Posterior vena cava (tissue), 2 donors: Measurements from ENCODE around the gene FDCSP. TPM values are rescaled to one million over a fixed set of nuclear protein-coding genes. Genes with fewer than 3 reads are reported as not detected.
"Not testable (repeated sequence)": the region's sequence is repeated elsewhere in the genome, so short reads cannot be mapped to it uniquely, and the experiment has no call there.

Source experiments
- DNase-seq: peaks from one replicate; pipeline ENCODE4 v3.0.0-alpha.2; 2020; ENCODE audit warnings: low spot score
- intact Hi-C, 2 donors: fragments of 100-400 bp; cut with DNase I; formaldehyde crosslinking; loops; one replicate each; pipeline versions ENCODE4 v1.14.1 to v1.14.2; 2022 to 2023
- total RNA-seq, 2 donors: library from RNA; stranded (reverse); fragmentation: NEBNext Ultra II Directional; extraction: Animal tissue kit (Norgen Biotek cat#: 25700); gene quantifications; one replicate each; pipeline ENCODE4 v1.2.1, GENCODE V29; 2021
- donor health status: DM: yes; HTN: yes; CAD: no.
- donor health status: DM: yes; HTN: yes; CAD: no.

Gene FDCSP
- total RNA-seq, 2 donors from 2014 or later, result not detected

DNA sequence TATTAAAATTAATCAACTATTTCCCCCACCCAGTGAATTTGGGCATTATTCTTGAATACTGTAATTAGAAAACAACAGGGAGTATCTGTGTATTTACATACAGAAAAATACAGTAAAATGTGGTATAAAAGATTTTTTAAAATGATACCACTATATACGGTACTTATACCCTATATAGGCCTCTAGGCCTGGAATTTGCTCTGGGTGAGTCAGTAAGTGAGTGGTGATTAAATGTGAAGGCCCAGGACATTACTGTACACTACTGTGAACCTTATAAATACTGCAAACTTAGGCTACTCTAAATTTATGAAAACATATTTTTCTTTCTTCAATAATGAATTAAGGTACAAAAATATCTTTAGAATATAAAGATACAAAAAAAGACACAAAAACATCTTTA, 10.2 kb downstream of the FDCSP start:
- DNase-seq, result no peak
- intact Hi-C loops, result no loop called here

DNA sequence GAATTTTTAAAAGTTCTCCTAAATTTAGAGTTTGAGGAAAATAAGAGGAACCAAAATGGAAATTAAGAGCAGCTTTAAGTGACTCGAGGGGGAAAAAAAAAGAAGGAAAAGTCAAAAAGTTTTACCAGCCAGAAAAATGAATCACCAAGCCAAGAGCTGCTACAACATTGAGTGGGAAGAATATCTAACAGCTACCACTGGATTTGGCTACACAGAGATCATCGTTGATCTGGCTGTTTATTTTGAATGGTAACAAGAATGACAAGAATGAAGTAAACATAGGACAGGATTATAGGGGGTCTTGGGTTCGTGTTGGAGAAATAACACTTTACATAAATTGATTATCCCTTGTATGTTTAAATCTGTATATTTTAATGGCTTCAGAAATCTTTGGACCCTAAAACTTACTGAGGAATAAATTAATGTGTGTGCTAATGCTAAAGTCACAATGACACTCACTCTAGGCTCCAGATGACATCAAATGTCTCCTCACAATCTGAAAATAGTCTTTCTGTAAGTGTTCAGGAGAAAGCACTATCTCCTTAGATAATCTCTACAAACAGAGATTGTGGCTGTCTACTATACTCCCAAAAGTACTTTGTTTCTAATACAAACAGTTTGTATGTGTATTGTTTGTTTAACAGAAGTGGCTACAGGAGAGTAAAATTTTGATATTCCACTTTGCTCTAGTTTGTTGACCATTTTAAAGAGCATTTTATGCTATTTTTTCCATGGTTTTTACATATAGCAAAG, 13.4 kb downstream of the FDCSP start:
- DNase-seq, result no peak
- intact Hi-C loops, result no loop called here

DNA sequence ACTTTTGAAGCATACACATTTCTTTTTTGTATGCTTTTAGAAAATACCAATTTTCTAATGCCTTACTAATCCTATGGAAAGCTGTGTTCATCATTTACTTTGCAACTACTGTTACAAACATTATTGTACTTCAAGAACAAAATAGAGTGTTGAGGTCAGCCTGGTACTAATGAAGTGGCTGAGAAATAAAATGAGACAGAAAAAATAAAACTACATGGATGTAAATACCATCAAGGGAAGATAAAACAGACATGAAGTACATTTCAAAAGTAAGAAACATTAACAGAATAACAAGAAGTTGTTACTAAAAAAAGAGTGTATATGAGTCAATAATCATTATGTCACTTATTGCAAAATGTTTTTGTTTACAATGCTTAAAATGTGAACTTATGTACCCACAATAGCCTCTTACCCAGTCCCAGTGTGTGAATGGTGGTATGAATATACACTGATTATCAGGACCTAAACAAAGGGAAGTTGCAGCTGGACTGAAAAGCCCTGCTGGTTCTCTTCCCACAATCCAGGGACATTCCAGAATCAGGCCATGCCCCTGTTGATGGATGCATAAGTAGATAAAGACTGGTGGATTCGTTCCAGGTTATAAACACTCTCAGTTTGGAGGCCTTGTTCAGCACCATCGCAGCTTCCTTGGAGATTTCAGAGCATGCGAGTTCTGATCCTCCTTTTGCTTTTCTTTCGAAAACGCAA, 14.1 kb downstream of the FDCSP start:
- DNase-seq, result no peak
- intact Hi-C loops, result loop anchor here in 1 of 2 donors (10.0 kb wide), 1 partner anchor 1175 kb away; no protein-coding TSS in a partner anchor

DNA sequence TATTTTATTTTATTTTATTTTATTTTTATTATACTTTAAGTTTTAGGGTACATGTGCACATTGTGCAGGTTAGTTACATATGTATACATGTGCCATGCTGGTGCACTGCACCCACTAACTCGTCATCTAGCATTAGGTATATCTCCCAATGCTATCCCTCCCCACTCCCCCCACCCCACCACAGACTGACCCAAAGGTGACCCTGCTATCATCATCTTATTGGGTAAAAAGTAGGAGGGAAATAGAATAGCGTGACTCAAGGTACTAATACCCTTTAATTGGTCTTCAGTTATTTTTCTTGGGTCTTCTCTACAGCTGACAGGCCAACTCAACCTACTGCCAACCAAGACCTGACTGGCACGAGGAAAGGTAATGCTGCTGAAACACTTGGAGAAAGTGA, 16.4 kb downstream of the FDCSP start, which contains the start of gene CSN3:
CSN3 (plus strand) TSS at position 301 of the 400 bp plus-strand sequence. CDS start 2,223 bp downstream, outside the sequence.
- intact Hi-C loops, result loop anchor here in 1 of 2 donors (1.0 to 10.0 kb wide), 2 partner anchors 15 to 1173 kb away; no protein-coding TSS in a partner anchor

DNA sequence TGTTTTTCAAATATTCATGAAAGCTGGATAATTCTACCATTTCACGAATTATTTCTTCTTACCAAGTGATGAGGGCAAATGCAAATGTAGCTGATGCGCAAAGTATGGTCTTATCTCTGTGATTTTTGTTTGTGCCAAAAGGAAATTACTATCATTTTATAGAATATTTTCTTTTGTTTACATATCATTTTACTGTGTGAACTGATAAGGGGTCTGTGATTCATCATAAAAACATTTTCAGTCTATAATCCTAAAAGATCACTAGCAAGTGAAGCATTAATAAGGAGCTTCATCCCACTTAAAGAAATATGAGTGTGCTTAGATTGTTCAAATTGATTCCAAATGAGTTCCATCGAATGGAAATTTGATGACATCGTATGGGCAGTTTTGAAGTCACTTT, 17.2 kb downstream of the FDCSP start:
- intact Hi-C loops, result loop anchor here in 1 of 2 donors (10.0 kb wide), 1 partner anchor 1172 kb away; no protein-coding TSS in a partner anchor
- no peak for DNase-seq

More for the DNA sequence above, 16.4 kb downstream of the FDCSP start, which contains the start of gene CSN3:
- not testable (repeated sequence) for DNase-seq

DNA sequence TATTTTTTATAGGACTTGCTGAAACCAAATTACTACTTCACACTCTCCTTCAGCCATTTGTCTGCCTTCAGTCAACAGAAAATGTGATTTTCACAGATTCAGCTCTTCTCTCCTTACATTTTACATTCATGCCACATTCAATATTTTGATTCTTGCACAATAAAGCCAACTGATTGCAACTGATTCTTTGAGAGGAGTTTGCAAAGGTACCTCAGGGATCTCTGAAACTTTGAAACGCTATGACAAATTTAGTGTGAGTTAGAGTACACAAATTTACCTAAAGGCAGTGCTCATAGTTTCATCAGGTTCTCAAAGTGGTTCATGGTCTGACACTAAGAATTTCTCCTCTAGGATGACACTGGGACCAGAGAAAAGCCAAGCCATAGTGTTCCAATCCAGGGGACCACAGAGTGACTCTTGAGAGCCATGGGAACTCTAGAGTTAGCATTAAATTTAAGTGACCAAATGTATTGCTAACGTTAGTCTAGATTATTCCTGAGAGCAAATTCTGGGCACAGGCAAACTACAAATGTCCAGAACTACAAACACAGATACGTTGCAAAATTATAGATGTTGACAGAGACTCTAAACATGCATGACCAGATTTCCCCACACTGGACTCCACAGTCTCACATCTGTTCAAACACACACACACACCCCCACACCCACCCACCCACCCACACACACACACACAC, 25.5 kb downstream of the FDCSP start:
- DNase-seq, result no peak
- intact Hi-C loops, result no loop called here

DNA sequence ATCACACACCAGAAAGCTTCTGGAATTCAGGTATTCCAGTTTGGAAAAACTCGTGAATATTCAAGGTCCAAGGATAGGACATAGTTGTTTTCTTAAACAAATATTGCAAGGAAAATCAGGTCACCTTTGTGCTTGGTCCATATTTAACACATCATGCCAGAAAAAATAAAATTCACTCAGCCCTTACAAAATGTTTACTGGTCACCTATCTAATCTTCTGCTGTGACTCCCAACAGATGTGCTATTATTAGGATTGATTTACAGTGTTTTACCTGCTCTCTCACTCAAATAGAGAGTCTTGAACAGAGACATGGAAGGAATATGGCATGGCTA, 26.0 kb downstream of the FDCSP start:
- intact Hi-C loops, result no loop called here
- DNase-seq, result no peak

DNA sequence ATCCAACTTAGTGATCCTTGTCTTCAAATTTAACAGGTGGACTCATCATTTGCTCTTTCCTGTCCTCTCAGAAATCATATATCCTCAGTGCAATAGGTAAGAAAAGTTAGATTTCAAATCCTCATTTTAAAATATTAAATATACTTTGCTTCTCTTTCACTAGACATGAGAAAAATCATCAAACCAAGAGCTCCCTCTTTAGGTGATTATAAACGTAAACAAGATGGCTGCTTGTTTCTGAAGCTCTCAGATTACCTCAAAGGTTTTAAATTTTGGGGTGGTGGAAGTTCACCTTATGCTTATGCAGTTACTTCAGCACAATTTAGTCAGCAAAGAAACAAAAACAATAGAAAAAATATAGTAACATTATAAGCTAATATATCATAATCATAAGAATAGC, 43.8 kb downstream of the FDCSP start:
- no peak for DNase-seq
- intact Hi-C loops, result no loop called here

DNA sequence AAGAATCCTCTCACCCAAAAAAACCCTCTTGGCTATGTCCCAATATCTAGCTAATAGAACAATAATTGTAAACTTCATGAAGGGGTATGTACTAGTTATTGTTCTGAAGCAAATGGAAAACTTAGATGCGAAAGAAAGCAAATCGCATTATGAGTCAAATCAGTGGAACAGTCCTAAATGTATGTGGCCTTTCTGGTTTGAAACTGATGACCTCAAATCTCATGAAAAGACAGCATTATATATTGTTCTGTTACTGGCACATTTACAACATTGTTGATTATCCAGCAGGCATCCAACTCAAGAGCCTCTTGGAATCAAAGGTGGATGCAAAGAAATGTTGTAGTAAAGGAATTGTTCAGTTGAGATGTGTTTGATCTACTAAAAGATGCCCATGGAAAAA, 51.2 kb downstream of the FDCSP start:
- no peak for DNase-seq
- intact Hi-C loops, result no loop called here

DNA sequence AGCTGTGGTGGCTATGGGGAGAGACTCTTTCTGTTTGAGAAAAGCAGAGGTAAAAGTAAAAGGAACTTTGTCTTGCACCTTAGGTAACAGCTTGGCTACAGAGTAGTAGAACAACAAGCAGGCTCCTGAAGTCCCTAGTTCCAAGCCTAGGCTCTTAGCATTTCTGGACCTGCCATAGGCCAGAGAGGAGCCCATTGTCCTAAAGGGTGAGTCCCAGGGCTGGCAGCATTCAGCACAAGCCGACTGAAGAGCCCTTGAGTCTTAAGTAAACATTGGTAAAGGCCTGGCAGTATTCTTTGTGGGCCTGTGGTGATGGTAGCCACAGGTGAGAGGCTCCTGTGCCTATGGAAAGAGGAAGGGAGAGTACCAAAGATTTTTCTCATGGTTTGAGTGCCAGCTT, 54.6 kb downstream of the FDCSP start:
- intact Hi-C loops, result no loop called here
- no peak for DNase-seq

Other genes with a start within 250 kb of the FDCSP start
- gene STATH, start 230.2 kb upstream of the FDCSP start, total RNA-seq, result not detected
- not detected for gene HTN3, start 197.7 kb upstream of the FDCSP start, total RNA-seq
- gene HTN1, start 175.7 kb upstream of the FDCSP start, total RNA-seq, result not detected
- not detected for gene PRR27, start 71.9 kb upstream of the FDCSP start, total RNA-seq
- gene ODAM, start 30.4 kb upstream of the FDCSP start, total RNA-seq, result not detected
- gene CSN3, start 16.5 kb downstream of the FDCSP start, total RNA-seq, result not detected
- gene CABS1, start 108.9 kb downstream of the FDCSP start, total RNA-seq, result not detected
- not detected for gene SMR3A, start 134.6 kb downstream of the FDCSP start, total RNA-seq
- not detected for gene SMR3B, start 157.0 kb downstream of the FDCSP start, total RNA-seq
- not detected for gene OPRPN, start 171.8 kb downstream of the FDCSP start, total RNA-seq
- not detected for gene MUC7, start 246.1 kb downstream of the FDCSP start, total RNA-seq